UCSD-AML1 (cell line): Measurements from ENCODE around the gene CHD5.

Experiments
- DNase-seq: peaks from one replicate; lab custom pipeline; 2025; ENCODE audit not compliant: unreplicated experiment; lab: John Stamatoyannopoulos, UW

The CHD5 gene

DNA sequence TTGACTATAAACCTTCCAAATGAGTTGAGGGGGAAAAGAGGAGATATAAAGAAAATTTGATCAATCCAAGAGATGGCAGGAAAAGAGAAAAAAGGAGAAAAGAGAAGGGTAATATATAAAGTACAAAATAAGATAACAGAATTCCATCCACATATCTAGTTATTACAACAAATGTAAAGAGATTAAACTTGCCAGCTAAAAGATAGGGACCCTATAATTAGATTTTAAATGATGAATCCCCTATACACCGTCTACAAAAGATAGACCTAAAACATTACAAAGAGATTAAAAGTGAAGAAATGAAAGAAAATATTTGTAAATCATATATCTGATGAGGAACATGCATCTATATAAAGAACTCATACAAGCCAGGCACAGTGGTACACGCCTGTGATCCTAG lies 63.1 kb downstream of the CHD5 start:
- no peak for DNase-seq

DNA sequence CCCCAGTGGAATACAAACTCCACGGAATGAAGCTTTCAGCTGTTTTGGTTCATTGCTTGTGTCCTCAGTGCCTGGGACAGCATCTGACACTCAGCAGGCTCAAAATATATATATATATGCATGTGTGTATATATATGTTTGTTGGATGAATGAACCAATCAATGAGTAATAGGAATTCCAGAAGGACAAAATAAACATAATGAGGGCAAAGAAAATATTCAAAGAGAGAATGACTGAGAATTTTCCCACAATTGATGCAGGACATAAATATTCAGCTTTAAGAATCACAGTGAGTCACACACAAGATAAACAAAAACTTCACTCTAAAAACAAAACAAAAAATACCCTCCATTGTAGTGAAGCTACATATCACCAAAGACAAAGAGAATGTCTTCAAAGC lies 64.0 kb downstream of the CHD5 start:
- DNase-seq = no peak

DNA sequence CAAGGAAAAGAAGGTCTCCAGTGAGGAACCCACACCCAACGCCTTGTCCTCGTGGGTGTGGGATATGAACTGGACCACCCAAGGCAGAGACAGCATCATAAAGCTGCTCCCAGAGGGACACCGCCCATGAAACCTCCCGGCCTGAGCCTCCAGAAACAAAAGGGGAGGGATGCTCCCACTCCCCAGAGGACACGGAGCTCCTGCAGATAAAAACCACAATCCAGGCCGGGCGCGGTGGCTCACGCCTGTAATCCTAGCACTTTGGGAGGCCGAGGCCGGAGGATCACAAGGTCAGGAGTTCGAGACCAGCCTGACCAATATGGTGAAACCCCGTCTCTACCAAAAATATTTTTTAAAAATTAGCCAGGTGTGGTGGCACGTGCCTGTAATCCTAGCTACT lies 66.4 kb downstream of the CHD5 start:
- DNase-seq = no peak

DNA sequence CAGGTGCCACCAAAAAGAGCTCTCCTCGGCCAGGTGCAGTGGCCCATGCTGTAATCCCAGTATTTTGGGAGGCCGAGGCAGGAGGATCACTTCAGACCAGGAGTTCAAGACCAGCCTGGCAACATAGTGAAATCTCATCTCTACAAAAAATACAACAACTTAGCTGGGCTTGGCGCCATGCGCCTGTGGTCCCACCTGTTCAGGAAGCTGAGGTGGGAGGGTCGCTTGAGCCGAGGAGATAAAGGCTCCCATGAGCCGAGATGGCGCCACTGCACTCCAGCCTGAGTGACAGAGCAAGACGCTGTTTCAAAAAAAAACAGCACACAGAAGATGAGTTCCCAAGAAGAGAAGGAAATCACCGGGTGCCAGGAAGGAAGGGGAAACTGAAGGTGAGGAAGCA lies 67.0 kb downstream of the CHD5 start:
- no peak for DNase-seq

DNA sequence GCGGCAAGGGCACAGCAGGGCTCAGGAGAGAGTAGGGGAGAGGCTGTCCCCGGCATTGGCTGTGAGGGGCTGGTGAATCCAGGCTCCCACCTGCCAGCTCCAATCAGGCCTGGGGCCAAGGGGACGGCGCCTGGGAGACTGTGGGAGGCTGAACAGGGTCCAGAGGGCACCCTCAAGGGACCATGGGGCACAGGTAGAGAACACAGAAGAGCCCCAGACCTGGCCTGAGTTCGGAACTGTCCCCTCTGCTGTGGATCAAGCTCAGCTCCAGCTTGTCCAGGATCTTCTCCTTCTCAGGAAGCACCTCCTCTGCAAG lies 67.5 kb downstream of the CHD5 start:
- DNase-seq = no peak

DNA sequence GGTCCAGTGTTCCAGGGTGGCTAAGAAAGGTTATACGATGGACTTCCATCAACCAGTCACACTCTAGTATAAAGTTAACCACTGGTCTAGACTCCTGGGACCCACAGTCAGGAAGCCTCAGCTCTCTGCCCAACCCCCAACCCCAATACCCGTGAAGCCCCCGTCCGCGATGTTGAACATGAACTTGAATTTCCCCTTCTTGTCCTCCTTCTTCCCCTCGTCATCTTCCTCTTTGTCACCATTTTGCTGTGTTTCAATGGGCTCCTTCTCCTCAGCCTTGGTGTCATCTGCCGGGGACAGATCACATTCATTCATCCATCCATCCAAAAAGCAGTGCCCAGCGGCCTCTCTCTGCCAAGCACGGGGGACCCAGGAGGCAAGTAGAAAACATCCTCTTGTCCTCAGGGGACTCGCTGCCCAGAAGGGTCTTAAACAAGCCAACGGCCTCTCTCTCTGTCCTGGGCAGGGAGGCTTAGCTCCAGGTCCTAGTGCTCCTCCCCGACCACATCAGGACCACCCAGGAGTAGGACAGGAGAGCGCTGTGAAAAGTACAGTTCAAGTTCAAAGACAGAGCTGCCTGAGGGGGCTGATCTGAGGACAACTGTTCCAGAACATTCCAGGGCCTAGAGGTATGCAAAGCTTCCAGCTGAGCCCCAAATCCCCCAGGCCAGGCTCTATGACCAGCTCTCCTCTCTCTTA lies 68.0 kb downstream of the CHD5 start:
- DNase-seq = no peak

DNA sequence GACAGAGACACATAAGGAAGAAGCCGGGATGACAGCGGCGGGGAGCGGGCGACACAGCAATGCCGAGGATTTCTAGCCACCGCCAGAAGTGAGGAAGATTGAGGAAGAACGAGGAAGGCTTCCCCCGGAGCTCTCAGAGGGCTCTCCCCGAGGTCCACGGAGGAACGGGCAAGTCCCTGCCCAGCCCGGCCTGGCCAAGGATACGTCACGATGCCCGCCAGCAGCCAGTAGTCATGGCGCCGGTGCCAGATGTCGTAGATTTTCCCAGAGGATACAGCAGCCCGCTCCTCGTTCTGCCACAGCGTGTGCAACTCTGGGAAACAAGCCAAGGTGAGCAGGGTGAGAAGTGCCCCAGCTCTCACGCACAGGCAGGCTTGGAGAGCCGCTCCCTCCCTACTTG lies 68.5 kb downstream of the CHD5 start:
- DNase-seq = no peak

DNA sequence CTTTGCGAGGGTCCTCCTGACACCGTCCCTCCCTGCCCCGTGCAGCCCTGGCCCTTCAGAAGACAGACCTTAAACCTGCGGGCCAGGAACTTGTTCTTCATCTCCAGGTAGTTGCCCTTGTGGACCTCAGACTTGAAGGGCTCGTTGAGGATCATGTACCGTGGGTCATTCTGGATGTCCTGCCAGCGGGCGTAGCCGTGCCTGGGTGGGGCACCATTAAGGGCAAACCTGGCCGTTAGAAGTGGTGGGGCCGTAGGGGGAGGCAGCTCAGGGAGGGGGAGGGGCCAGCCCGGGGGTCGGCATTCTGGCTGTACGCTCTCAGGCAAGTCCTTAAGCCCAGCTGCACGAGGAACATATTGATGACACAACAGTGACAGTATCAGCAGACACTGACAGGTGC lies 69.8 kb downstream of the CHD5 start:
- DNase-seq = no peak

DNA sequence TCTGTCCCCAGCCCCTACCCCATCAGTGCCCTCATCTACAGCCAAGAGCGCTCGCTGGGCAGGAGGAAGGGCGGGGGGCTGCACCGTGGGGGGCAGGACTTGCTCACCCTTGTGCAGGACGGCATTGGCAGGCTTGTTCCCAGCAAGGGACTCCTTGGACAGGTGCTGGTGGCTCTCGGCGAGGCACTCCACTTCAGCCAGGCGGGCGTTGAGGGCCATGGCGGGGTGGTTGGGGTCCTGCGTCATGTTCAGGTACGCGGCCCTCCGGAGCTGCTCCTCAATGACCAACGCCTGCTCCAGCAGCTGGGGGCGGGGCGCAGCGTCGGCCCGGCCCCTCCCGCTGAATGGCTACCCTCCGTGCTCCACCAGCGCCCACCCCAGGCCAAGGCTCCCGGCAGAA lies 70.4 kb downstream of the CHD5 start:
- DNase-seq = no peak

DNA sequence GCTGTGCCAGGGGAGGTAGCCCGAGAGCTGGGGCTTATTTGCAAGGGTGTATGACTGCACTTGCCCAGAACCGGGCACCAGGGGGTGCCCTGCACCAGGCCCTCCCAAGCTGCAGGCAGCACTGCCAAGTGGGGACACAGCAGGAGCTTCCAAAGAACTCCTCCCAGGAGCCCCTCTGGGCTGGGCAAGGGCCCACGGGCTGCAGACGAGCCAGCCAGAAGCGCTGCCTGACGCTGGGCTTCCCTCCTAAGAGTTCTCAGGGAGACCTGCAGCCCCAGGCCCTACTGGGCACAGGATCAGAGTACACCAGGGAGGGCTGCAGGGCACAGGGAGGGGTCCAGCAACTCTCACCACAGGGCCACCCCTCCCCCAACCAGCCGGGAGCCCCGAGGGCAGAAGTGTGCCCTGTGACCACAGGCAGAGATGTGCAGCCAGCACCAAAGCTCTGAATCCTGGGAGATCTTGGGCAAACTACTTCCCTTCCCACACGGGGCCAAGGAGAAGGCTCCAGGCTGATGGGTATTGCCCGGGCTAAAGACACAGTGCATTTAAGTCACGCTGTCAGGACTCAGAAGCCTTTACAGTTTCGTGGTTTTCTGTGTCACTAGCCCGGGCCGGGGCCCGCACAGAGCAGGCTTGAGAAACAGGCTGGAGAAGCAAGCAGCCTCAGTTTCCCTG lies 71.0 kb downstream of the CHD5 start:
- peak; percentile 72 for DNase-seq

DNA sequence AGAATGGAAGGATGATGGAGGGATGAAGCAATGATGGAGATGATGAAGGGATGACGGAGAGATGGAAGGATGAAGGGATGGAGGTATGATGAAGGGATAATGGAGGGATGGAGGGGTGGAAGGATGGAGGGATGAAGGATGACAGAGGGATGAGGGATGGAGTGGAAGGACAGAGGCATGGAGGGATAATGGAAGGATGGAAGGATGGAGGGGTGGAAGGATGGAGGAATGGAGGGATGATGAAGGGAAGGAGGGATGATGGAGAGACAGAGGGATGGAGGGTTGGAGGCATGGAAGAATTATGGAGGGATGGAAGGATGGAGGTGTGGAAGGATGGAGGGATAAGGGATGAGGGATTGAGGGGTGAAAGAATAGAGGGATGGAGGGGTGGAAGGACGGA lies 71.6 kb downstream of the CHD5 start:
- DNase-seq = no peak

DNA sequence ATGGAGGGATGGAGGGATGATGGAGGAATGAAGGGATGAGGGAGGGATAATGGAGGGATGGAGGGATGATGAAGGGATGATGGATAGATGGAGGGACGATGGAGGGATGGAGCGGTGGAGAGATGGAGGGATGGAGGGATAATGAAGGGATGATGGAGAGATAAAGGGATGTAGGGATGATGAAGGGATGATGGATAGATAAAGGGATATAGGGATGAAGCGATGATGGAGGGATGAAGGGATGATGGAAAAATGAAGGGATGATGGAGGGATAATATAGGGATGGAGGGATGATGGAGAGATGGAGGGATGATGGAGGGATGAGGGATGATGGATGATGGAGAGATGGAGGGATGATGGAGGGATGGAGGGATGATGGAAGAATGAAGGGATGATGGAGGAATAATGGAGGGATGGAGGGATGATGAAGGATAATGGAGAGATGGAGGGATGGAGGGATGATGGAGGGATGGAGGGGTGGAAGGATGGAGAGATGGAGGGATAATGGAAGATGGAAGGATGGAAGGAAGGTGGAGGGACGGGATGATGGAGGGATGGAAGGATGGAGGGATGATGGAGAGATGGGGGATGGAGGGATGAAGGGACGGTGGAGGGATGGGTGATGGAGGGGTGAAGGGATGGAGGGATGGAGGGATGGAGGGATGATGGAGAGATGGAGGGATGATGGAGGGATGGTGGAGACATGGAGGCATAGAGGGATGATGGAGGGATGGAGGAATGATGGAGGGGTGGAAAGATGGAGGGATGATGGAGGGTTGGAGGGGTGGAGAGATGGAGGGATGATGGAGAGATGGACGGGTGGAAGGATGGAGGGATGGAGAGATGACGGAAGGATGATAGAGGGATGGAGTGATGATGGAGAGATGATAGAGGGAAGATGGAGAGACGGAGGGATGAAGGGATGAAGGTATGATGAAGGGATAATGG lies 72.4 kb downstream of the CHD5 start:
- no peak for DNase-seq

DNA sequence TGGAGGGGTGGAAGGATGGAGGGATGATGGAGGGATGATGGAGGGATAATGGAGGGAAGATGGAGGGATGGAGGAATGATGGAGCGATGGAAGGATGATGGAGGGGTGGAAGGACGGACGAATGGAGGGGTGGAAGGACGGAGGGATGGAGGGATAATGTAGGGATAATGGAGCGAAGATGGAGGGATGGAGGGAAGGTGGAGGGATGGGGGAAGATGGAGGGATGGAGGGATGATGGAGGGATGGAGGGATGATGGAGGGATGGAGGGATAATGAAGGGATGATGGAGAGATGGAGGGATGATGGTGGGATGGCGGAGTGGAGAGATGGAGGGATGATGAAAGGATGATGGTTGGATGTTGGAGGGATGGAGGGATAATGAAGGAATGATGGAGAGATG lies 73.1 kb downstream of the CHD5 start:
- no peak for DNase-seq

DNA sequence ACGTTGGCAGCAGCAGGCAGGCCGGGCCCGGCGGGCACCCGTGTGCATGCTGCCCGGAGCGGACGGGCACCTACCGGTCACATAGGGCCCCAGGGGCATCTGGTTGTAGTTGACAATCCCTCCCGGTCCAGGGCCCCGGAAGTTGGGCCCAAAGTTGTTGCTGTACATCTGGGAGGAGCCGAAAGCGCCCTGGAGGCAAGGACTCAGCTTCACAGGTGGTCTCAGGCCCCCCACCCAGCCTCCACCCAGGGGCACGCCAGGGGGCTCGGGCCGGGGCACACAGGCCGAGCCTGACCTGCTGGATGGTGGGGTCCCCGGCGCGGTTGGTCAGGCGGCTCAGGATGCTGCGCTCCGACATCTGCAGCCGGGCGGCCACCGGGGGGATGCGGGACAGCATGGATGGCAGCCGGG lies 73.8 kb downstream of the CHD5 start:
- DNase-seq = no peak

DNA sequence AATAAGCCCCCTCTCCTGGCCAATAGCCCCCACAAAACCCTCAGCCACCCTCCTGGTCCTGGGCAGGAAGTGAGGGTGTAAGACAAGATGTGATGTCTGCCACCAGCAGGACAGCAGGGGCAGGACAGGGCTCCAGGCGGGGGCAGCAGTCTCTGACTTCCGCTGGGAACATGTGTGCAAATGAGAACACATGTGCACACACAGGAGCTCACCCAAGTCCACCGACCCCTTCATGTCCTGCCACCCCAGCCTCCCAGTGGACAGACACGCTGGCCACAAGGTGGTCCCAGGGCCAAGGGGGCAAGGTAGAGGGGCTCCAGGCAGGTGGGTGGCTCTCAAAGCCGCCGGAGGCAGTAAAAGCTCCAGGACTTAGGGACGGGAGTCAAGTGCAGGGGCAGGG lies 74.4 kb downstream of the CHD5 start:
- no peak for DNase-seq

DNA sequence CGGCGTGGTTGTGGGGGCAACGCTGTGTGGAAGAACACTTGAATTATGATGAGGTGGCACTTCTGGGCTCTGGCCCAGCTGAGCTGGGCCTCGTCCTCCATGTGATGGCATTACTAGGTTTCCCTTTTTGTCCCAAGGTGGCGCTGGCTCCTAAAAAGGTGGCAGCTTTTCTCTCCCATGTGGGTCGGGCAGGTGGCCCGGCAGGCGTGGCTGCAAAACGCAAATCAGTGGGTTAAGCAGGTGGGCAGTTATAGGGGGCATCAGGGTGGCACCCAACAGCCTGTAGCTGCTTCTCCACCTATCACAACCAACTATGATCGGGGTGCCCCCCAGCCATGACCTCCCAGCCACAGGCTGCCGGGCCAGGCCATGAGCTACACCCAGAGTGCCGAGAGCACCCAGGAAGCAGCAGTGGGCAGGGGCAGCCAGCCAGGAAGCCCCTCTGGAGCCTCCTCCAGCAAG lies 74.9 kb downstream of the CHD5 start:
- no peak for DNase-seq

DNA sequence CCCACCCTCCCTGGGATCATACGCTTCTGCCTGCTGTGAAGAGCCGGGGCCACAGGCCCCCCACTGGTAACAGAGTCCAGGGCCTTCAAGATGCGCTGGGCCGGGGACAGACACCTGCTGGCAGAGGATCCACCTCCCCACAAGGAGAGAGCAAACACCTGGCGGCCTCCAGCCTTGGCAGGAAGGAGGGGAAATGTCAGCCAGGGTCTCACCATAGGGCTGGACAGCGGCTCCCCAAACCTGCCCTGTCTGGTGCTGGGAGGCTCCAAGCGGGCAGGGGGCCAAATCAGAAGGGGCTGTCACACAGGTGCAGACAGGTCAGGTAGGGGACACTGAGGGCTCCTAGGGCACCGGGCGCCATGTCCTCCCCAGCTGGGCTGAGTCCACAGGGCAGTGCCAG lies 75.5 kb downstream of the CHD5 start:
- DNase-seq = no peak

DNA sequence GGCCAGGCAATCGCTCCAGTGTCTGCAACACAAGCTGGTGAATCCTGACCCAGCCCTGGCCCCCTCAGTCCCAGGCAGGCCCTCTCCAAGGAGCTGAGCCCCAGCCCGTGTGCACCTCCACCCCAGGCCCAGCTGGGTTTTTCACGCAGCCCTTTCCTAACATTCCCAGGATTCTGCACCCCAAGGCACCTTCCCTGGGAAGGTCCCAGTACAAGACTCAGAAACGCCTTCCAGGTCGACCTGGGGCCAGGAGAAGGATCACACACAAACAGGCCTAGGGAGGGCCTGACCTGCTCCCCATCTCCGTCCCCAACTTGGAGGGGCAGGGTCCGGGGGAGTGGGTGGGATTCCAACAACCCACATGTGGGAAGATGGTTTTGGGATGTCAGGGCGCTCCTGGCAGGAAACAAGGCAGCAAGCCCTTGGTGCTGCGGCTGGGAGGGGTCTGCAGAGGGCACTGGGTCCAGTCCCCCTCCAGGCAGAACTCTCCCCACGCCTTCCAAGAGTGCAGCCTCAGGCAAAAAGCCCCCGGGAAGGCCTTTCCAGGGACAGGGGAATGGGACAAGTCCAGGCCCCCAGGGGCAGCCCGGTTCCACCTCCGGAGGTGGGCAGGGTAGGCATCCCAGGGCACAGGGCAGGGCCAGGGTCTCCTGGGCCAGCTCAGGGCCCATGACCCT lies 76.1 kb downstream of the CHD5 start:
- no peak for DNase-seq

DNA sequence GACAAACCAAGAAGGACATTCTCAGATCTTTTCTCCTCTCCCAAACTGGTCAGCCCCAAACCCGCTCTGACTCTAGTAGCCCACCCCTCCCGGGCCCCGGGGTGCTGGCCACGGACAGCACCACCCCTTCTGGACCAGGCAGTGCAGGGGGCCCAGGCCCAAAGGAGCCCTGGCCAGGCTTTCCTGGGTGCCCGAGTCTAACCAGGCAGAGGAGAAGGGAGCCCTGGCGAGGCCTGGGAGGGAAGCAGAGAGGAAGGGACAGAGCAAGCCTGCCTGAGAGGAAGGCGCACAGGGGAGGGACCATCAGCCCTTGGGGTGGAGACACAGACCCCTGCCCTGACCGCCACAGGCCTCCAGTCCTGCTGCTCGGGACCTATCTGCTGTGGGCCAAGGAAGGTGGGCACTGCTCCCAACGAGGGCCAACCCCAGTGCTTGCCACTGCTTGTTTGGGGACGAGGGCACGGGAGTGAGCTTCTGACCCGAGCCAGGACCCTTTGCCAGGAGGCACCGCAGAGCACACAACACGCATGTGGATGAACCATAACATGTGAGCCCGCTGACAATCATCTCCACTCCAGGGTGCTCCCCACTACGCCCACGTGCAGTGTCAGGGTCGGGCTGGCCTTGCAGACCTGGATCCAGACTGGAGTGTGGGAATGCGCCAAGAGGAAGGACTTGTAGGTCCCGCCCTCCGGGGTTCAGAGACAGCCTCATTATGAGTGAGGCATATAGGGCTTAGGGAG lies 76.8 kb downstream of the CHD5 start:
- no peak for DNase-seq

DNA sequence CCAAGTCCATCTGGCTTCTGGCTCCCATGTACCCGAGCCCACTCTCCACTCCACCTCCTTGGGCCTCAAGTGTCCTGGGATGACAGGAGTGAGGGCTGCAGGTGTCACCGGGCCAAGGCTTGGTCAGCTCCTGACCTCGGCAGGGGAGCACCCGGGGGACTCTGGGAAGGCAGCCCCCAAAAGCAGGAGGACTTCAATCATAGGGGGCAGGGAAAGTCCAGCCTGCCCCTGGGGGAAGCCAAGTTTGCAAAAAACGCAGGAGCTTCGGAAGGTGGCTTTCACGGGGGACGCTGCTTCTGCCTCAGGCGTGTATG lies 77.6 kb downstream of the CHD5 start:
- no peak for DNase-seq
